ENCODE measurements around the gene MCUR1.
"Not testable (repeated sequence)": the region's sequence is repeated elsewhere in the genome, so short reads cannot be mapped to it uniquely, and the experiment has no call there.

DNA sequence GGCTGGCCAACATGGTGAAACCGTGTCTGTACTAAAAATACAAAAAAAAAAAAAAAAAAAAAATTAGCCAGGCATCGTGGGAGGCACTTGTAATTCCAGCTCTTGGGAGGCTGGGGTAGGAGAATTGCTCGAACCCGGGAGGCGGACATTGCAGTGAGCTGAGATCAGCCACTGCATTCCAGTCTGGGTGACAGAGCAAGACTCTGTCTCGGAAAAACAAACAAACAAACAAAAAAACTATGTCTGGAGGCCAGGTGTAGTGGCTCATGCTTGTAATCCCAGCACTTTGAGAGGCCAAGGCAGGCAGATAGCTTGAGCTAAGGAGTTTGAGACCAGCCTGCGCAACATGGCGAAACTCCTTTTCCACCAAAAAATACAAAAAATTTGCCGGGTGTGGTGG, 38.9 kb downstream of the MCUR1 start:
- TF ChIP-seq, protein P1, sequence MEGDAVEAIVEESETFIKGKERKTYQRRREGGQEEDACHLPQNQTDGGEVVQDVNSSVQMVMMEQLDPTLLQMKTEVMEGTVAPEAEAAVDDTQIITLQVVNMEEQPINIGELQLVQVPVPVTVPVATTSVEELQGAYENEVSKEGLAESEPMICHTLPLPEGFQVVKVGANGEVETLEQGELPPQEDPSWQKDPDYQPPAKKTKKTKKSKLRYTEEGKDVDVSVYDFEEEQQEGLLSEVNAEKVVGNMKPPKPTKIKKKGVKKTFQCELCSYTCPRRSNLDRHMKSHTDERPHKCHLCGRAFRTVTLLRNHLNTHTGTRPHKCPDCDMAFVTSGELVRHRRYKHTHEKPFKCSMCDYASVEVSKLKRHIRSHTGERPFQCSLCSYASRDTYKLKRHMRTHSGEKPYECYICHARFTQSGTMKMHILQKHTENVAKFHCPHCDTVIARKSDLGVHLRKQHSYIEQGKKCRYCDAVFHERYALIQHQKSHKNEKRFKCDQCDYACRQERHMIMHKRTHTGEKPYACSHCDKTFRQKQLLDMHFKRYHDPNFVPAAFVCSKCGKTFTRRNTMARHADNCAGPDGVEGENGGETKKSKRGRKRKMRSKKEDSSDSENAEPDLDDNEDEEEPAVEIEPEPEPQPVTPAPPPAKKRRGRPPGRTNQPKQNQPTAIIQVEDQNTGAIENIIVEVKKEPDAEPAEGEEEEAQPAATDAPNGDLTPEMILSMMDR (conservative IDR thresholded peaks at IDR 0.05 in 1 of 2, IDR thresholded peaks at IDR 0.05 in 1 of 2; ENCODE audit: low read depth in 1 of 2, low read length in 2 of 2) = not testable (repeated sequence)
- not testable (repeated sequence) for TF ChIP-seq EZH2 (IDR thresholded peaks at IDR 0.05; ENCODE audit: low read length, missing control alignments)

Measured in fibroblast of lung (primary cell).